DND-41 (cell line): Measurements from ENCODE around the gene ZDHHC18.

Experiments
- CTCF ChIP-seq: IDR thresholded peaks from 2 replicates; pipeline ENCODE4 v1.5.1; 2012; ENCODE audit warnings: borderline replicate concordance, low read length, moderate library complexity, mild to moderate bottlenecking; ENCODE audit not compliant: poor library complexity, severe bottlenecking; ENCODE audit errors: extremely low read depth
- EZH2 ChIP-seq: IDR thresholded peaks from 3 replicates; pipeline ENCODE4 v1.6.1; 2012; ENCODE audit warnings: borderline replicate concordance, low read depth, mild to moderate bottlenecking, moderate library complexity, low read length, inconsistent platforms; ENCODE audit not compliant: severe bottlenecking

GRCh38 chr1:26900815-26901511 is 74.5 kb downstream of the ZDHHC18 start:
- TF ChIP-seq CTCF (no peak), EZH2 (no peak)
